Measurements from ENCODE around the gene WDR59. TPM values are rescaled to one million over a fixed set of nuclear protein-coding genes. Genes with fewer than 3 reads are reported as not detected.

WDR59 gene
- total and polyA plus RNA-seq, 3 donors from 2014 or later, result 47.6 to 73.8 (median 55.0) TPM

DNA sequence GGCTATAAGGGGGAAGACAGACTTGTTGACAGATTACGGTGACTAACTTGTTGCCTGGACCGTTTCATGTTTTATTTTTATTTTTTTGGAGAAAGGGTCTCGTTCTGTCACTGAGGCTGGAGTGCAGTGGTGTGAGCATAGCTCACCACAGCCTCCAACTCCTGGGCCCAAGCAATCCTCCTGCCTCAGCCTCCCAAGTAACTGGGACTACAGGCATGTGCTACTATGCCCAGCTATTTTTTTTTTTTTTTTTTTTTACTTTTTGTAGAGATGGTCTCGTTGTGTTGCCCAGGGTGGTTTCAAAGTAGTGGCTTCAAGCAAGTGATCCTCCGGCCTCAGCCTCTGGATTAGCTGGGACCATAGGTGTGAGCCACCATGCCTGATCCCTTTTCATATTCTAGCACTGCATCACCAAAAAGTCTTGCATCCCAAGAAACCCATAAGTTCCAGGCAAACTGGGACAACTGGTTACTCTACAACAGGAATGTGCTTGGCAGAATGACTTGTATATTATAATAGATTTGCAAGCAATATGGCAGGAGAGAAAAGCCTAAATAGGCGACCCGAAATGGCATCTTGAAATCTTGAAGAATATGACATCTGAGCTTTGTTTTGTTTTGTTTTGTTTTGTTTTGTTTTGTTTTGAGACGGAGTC lies 2.2 kb upstream of the WDR59 start:
- no peak overlapping the region for H3K27ac ChIP-seq
- intact Hi-C loops (cut with DNase I; ENCODE audit: low total_unique reads), result no loop called here
- no peaks in the 10 kb centered on the region for H3K9me3 ChIP-seq
- no peaks in the 10 kb centered on the region for H3K36me3 ChIP-seq (ENCODE audit: low read depth, missing control alignments)
- no peak for DNase-seq
- H3K27me3 ChIP-seq, result no peaks in the 10 kb centered on the region
- WGBS, 2 donors, result 77 to 81% methylated on average over 8 of the region's 8 CpGs
- no peak overlapping the region for H3K4me3 ChIP-seq
- peaks cover 15% of the 10 kb centered on the region for H3K4me1 ChIP-seq
- TF ChIP-seq POLR2A (IDR thresholded peaks at IDR 0.05), result no peak
- TF ChIP-seq, protein P1, sequence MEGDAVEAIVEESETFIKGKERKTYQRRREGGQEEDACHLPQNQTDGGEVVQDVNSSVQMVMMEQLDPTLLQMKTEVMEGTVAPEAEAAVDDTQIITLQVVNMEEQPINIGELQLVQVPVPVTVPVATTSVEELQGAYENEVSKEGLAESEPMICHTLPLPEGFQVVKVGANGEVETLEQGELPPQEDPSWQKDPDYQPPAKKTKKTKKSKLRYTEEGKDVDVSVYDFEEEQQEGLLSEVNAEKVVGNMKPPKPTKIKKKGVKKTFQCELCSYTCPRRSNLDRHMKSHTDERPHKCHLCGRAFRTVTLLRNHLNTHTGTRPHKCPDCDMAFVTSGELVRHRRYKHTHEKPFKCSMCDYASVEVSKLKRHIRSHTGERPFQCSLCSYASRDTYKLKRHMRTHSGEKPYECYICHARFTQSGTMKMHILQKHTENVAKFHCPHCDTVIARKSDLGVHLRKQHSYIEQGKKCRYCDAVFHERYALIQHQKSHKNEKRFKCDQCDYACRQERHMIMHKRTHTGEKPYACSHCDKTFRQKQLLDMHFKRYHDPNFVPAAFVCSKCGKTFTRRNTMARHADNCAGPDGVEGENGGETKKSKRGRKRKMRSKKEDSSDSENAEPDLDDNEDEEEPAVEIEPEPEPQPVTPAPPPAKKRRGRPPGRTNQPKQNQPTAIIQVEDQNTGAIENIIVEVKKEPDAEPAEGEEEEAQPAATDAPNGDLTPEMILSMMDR (IDR thresholded peaks at IDR 0.05), result no peak

DNA sequence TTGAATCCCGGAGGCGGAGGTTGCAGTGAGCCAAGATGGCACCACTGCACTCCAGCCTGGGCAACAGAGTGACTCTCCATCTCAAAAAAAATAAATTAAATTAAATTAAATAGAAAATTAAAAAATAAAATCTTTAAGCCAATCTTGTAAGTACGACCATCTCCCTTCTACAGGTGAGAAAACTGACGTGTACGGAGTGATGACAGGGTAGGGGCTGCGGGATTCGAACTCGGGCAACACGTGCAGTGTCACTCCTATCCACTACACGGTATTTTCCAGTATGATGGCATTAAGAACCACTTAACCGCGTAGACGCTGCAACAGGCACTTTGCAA lies 762 bp downstream of the WDR59 start:
- H3K9me3 ChIP-seq, result no peaks in the 10 kb centered on the region
- no peaks in the 10 kb centered on the region for H3K27me3 ChIP-seq
- WGBS, 2 donors, result 21 to 24% methylated on average over 12 to 13 of the region's 13 CpGs
- no peaks in the 10 kb centered on the region for H3K36me3 ChIP-seq (ENCODE audit: low read depth, missing control alignments)
- no peak for DNase-seq
- intact Hi-C loops (cut with DNase I; ENCODE audit: low total_unique reads), result no loop called here
- H3K4me1 ChIP-seq, result peaks cover 7% of the 10 kb centered on the region
- peak overlapping the region; percentile 71 to 93 for H3K27ac ChIP-seq
- TF ChIP-seq, protein P1 (IDR thresholded peaks at IDR 0.05), result no peak
- TF ChIP-seq POLR2A (IDR thresholded peaks at IDR 0.05), result no peak
- peak overlapping the region; percentile 85 to 100 for H3K4me3 ChIP-seq

DNA sequence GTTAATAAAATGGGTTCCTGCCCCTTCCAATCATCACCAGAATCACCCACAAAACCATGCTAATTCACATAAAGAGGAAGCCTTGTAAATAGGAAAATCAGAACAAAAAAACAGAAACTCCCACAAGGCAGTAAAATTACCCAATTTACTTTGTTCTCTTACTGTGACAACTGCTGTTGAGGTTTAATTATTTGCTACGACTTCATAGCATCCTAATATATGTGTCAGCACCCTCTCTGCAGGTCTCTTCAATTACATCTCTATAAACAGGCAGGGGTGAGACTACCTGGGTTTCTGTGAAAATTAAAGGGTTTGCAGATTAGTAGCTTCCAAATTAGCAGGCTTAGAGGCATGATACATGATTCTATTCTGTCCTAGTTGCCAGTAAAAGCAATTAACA lies 2.7 kb downstream of the WDR59 start:
- no peak for DNase-seq
- 81 to 85% methylated on average over 1 of the region's 1 CpG for WGBS, 2 donors
- Histone ChIP-seq H3K4me3 (no peak overlapping the region), H3K4me1 (peaks cover 7% of the 10 kb centered on the region), H3K9me3 (no peaks in the 10 kb centered on the region), H3K36me3 (ENCODE audit: low read depth, missing control alignments) (no peaks in the 10 kb centered on the region), H3K27me3 (no peaks in the 10 kb centered on the region), H3K27ac (no peak overlapping the region)
- TF ChIP-seq, protein P1 (IDR thresholded peaks at IDR 0.05), result no peak
- no peak for TF ChIP-seq POLR2A (IDR thresholded peaks at IDR 0.05)
- intact Hi-C loops (cut with DNase I; ENCODE audit: low total_unique reads), result no loop called here

DNA sequence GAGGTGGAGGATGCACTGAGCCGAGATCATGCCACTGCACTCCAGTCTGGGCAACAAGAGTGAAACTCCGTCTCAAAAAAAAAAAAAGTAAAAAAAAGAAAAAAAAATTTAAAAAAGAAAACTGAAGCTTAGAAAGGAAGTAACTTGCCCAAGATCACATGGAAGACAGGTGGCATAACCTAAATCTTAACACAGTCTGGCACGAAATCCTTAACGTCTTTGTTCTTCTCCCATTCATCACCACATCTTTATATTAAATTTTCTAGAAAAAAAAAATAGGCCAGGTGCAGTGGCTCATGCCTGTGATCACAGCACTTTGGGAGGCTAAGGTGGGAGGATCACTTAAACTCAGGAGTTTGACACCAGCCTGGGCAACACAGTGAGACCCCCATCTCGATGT lies 9.3 kb downstream of the WDR59 start:
- H3K4me3 ChIP-seq, result no peak overlapping the region
- 76 to 93% methylated on average over 5 of the region's 5 CpGs for WGBS, 2 donors
- intact Hi-C loops (cut with DNase I; ENCODE audit: low total_unique reads), result no loop called here
- no peak for DNase-seq
- H3K4me1 ChIP-seq, result no peaks in the 10 kb centered on the region
- TF ChIP-seq, protein P1 (IDR thresholded peaks at IDR 0.05), result no peak
- no peak for TF ChIP-seq POLR2A (IDR thresholded peaks at IDR 0.05)
- no peak overlapping the region for H3K27ac ChIP-seq
- no peaks in the 10 kb centered on the region for H3K36me3 ChIP-seq (ENCODE audit: low read depth, missing control alignments)
- H3K27me3 ChIP-seq, result no peaks in the 10 kb centered on the region
- no peaks in the 10 kb centered on the region for H3K9me3 ChIP-seq

DNA sequence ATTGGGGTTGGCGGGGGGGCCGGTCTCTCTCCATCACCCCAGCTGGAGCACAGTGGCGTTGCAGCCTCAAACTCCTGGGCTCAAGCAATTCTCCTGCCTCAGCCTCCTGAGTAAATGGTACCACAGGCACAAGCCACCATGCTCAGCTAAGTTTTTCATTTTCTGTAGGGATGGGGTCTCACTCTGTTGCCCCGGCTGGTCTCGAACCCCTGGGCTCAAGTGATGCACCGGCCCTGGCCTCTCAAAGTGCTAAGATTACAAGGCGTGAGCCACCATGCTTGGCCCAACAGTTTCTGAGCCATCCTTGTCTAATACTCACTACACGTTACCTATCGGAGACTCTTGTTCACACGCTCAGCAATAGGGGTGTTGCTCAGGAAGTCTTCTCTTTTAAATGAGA lies 11.6 kb downstream of the WDR59 start:
- intact Hi-C loops (cut with DNase I; ENCODE audit: low total_unique reads), result no loop called here
- no peak overlapping the region for H3K4me3 ChIP-seq
- no peak for DNase-seq
- no peaks in the 10 kb centered on the region for H3K9me3 ChIP-seq
- no peak overlapping the region for H3K27ac ChIP-seq
- TF ChIP-seq POLR2A (IDR thresholded peaks at IDR 0.05), result no peak
- TF ChIP-seq, protein P1 (IDR thresholded peaks at IDR 0.05), result no peak
- 94 to 97% methylated on average over 10 of the region's 10 CpGs for WGBS, 2 donors
- H3K27me3 ChIP-seq, result no peaks in the 10 kb centered on the region
- H3K36me3 ChIP-seq (ENCODE audit: low read depth, missing control alignments), result no peaks in the 10 kb centered on the region
- no peaks in the 10 kb centered on the region for H3K4me1 ChIP-seq
